CD4-positive, alpha-beta T cell (primary cell): ENCODE measurements around the gene CACNA1B. TPM values are rescaled to one million over a fixed set of nuclear protein-coding genes. Genes with fewer than 3 reads are reported as not detected.

Experiments used
- ATAC-seq: fragments of 200-7000 bp; cut with Tn5 transposase; one replicate; pipeline ENCODE4 v1.10.0; 2022; ENCODE audit warnings: mild to moderate bottlenecking; ENCODE audit not compliant: poor library complexity
- CTCF ChIA-PET: fragments of 350-600 bp; sonication (Branson Sonifier 250); formaldehyde crosslinking; loops from one replicate; lab custom pipeline; 2021; ENCODE audit warnings: antibody characterized with exemption, inconsistent platforms; lab: Charles Lee
- POLR2A ChIA-PET: fragments of 350-600 bp; sonication (Branson Sonifier 250); formaldehyde crosslinking; loops from one replicate; lab custom pipeline; 2021; ENCODE audit warnings: antibody characterized with exemption, inconsistent platforms; lab: Charles Lee
- DNase-seq, 14 experiments: peaks; one replicate each; pipeline ENCODE4 v3.0.0-alpha.2; 2013 to 2020; ENCODE audit warnings: mixed read lengths in 2 of 14
- H3K27ac ChIP-seq, 2 donors: one replicate each; pipeline versions ENCODE4 v1.5.1 to v1.7.0; 2013; ENCODE audit warnings: low read length in 2 of 2, low read depth in 1 of 2, mild to moderate bottlenecking in 1 of 2
- H3K27me3 ChIP-seq, 2 experiments: 1 replicate in 1 of 2; 2 replicates in 1 of 2; pipeline versions ENCODE4 v1.6.1 to v1.7.0; 2013; ENCODE audit warnings: low read length in 2 of 2, control low read depth in 1 of 2, mild to moderate bottlenecking in 1 of 2, moderate library complexity in 1 of 2; ENCODE audit not compliant: insufficient read depth in 2 of 2, control insufficient read depth in 1 of 2
- H3K36me3 ChIP-seq: one replicate; pipeline ENCODE4 v1.6.1; 2013; ENCODE audit warnings: low read length, control low read depth; ENCODE audit not compliant: insufficient read depth
- H3K4me1 ChIP-seq: one replicate; pipeline ENCODE4 v1.6.1; 2013; ENCODE audit warnings: low read length, control low read depth; ENCODE audit not compliant: insufficient read depth
- H3K4me3 ChIP-seq: one replicate; pipeline ENCODE4 v1.5.1; 2013; ENCODE audit warnings: mild to moderate bottlenecking, low read length, moderate library complexity
- H3K9me3 ChIP-seq, 2 experiments: 1 replicate in 1 of 2; 2 replicates in 1 of 2; pipeline versions ENCODE4 v1.6.1 to v1.7.0; 2013; ENCODE audit warnings: low read length in 2 of 2, mild to moderate bottlenecking in 2 of 2, control low read depth in 1 of 2, moderate library complexity in 1 of 2; ENCODE audit not compliant: control insufficient read depth in 1 of 2, insufficient read depth in 1 of 2
- H3K27ac Mint-ChIP-seq: one replicate; pipeline ENCODE4 v1.8.0; 2020; ENCODE audit warnings: mixed read lengths
- H3K27me3 Mint-ChIP-seq: one replicate; pipeline ENCODE4 v1.8.0; 2021; ENCODE audit warnings: mixed read lengths
- H3K36me3 Mint-ChIP-seq: one replicate; pipeline ENCODE4 v1.8.0; 2021; ENCODE audit warnings: low read depth, mixed read lengths
- H3K4me1 Mint-ChIP-seq: one replicate; pipeline ENCODE4 v1.8.0; 2021; ENCODE audit warnings: low read depth, mixed read lengths
- H3K4me3 Mint-ChIP-seq: one replicate; pipeline ENCODE4 v1.8.0; 2020; ENCODE audit warnings: mild to moderate bottlenecking, mixed read lengths
- H3K9me3 Mint-ChIP-seq: one replicate; pipeline ENCODE4 v1.8.0; 2020; ENCODE audit warnings: mixed read lengths
- intact Hi-C, 2 experiments: fragments of 100-400 bp; cut with DNase I in 1 of 2; cut with micrococcal nuclease in 1 of 2; formaldehyde crosslinking; loops; one replicate each; pipeline versions ENCODE4 v1.15.1 to v1.9.0; 2023 to 2025; cut with DNase I, micrococcal nuclease
- total RNA-seq, 174 experiments: library from RNA in 2 of 174; stranded (reverse) in 2 of 174; gene quantifications; one replicate each; pipeline ENCODE4 v1.2.3 and lab custom pipeline; 2021 to 2026
- TF ChIP-seq, protein P1 (sequence below): fragments of 200-600 bp; IDR thresholded peaks from one replicate; pipeline ENCODE4 v1.8.0; 2022; ENCODE audit warnings: antibody characterized with exemption, mild to moderate bottlenecking

CACNA1B gene
- total RNA-seq, 2 experiments from 2014 or later, result not detected

DNA sequence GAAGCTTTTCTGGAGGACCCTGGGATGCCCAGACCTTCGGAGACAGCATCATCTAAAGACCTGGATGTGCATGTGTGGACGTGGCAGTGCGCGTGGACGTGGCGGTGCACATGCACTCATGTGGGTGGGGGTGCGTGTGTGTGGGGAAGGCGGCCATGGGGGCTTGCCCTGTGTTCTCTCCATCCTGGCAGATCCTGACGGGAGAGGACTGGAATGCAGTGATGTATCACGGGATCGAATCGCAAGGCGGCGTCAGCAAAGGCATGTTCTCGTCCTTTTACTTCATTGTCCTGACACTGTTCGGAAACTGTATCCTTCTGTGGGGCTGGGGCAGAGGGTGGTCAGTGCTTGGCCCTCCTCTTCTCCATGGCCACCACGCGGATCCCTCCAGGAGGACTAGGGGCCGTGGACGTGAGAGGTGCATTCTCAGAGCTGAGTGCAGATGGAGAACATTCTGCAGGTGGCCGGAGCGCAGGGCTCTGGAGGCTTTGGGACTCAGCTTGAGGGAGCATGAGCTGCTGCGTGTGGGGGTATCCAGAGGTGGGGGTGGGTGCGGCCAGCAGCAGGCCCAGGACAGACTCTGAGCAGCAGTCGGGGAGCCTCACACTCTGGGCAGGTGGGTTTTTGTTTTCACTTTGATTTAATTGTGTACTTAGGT is 129.1 kb downstream of the CACNA1B start:
- no peaks in the 10 kb centered on the region for H3K36me3 Mint-ChIP-seq
- no peak for ATAC-seq

DNA sequence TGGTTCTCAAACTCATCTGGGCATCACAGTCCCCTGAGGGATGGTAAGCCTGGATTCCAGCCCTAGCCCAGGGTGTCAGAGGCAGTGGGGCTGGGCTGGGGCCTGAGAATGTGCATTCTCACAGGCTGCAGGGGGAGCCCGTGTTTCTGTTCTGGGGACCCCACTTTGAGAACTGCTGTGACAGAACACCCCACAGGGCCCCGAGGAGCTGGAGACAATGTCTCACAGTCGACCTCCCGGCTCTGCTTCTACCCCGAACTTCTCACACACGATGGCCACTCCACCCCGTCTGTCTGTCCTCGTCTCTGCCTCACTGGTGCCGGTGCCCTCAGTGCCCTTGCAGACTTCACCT is 130.0 kb downstream of the CACNA1B start:
- intact Hi-C loops, result no loop called here
- Mint-ChIP-seq H3K27me3 (peaks cover 9% of the 10 kb centered on the region), H3K9me3 (no peaks in the 10 kb centered on the region), H3K36me3 (no peaks in the 10 kb centered on the region), H3K4me3 (no peak overlapping the region), H3K4me1 (no peaks in the 10 kb centered on the region), H3K27ac (no peak overlapping the region)
- Histone ChIP-seq H3K27ac (no peak overlapping the region), H3K9me3 (no peaks in the 10 kb centered on the region), H3K4me1 (no peaks in the 10 kb centered on the region), H3K27me3 (no peaks in the 10 kb centered on the region), H3K4me3 (no peak overlapping the region), H3K36me3 (no peaks in the 10 kb centered on the region)
- POLR2A ChIA-PET, result no interaction called here
- DNase-seq (peak in 1 of 14 experiments; percentile 21), ATAC-seq (no peak)
- CTCF ChIA-PET, result no interaction called here
- TF ChIP-seq, protein P1, sequence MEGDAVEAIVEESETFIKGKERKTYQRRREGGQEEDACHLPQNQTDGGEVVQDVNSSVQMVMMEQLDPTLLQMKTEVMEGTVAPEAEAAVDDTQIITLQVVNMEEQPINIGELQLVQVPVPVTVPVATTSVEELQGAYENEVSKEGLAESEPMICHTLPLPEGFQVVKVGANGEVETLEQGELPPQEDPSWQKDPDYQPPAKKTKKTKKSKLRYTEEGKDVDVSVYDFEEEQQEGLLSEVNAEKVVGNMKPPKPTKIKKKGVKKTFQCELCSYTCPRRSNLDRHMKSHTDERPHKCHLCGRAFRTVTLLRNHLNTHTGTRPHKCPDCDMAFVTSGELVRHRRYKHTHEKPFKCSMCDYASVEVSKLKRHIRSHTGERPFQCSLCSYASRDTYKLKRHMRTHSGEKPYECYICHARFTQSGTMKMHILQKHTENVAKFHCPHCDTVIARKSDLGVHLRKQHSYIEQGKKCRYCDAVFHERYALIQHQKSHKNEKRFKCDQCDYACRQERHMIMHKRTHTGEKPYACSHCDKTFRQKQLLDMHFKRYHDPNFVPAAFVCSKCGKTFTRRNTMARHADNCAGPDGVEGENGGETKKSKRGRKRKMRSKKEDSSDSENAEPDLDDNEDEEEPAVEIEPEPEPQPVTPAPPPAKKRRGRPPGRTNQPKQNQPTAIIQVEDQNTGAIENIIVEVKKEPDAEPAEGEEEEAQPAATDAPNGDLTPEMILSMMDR, result no peak

More for the DNA sequence above, 129.1 kb downstream of the CACNA1B start:
- H3K27ac ChIP-seq, result no peak overlapping the region
- no peak overlapping the region for H3K4me3 ChIP-seq
- H3K27me3 Mint-ChIP-seq, result peaks cover 9% of the 10 kb centered on the region
- no peak for DNase-seq
- no peak overlapping the region for H3K4me3 Mint-ChIP-seq
- intact Hi-C loops, result no loop called here
- TF ChIP-seq, protein P1, result no peak
- no peaks in the 10 kb centered on the region for H3K27me3 ChIP-seq
- ChIA-PET POLR2A (no interaction called here), CTCF (no interaction called here)
- H3K9me3 Mint-ChIP-seq, result no peaks in the 10 kb centered on the region
- no peaks in the 10 kb centered on the region for H3K4me1 Mint-ChIP-seq
- no peaks in the 10 kb centered on the region for H3K9me3 ChIP-seq
- no peak overlapping the region for H3K27ac Mint-ChIP-seq
- H3K36me3 ChIP-seq, result no peaks in the 10 kb centered on the region
- no peaks in the 10 kb centered on the region for H3K4me1 ChIP-seq

DNA sequence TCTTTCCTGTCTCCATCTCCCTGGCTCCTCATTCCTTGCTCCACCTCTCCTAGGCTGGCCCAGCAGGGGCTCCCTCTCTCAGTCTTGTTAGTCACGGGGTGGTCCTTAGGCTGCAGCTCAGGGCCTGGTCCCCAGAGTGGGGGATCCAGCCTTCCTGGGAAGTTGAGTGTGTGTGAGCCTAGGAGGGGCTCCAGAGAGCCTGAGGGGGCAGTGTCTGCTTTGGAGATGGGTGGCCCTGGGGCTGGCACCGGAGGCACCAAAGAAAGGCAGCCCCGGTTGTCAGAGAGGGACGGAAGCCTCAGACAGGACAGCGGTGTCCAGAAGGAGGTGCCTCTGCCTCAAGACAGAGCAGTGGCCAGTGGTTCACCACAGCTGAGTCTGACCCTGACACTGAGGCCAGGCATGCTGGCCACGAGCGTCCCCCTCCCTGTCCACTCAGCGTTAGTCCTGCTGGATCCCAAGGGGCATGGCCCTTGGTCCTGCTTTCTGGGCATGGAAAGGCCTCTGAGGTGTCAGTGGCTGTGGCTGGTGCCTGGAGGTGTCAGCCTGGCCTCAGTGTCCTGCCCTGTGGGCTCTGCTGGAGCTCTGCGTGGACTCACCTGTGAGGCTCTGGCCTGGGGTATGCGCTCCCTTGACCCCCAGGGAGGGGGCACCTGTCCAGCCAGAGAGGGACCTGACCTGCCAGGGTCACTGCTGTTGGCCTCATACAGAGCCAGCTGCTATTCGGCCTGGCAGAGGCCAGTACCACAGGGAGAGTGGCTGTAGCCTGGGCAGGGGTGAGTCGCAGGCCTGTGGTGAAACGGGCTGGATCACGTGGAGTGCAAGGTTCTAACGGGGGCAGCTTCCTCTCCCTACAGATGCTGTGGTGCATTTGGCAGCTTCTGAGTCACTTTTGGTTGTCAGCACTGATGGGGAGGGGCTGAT is 130.6 kb downstream of the CACNA1B start:
- ATAC-seq (no peak), DNase-seq (peak in 2 of 14 experiments; percentile 5 to 25)
- intact Hi-C loops, result no loop called here
- Mint-ChIP-seq H3K27ac (no peak overlapping the region), H3K27me3 (peaks cover 9% of the 10 kb centered on the region), H3K9me3 (no peaks in the 10 kb centered on the region), H3K36me3 (no peaks in the 10 kb centered on the region), H3K4me1 (no peaks in the 10 kb centered on the region), H3K4me3 (no peak overlapping the region)
- no peaks in the 10 kb centered on the region for H3K9me3 ChIP-seq
- H3K4me3 ChIP-seq, result no peak overlapping the region
- no peaks in the 10 kb centered on the region for H3K4me1 ChIP-seq
- POLR2A ChIA-PET, result no interaction called here
- TF ChIP-seq, protein P1, result no peak
- CTCF ChIA-PET, result no interaction called here
- H3K36me3 ChIP-seq, result no peaks in the 10 kb centered on the region
- H3K27me3 ChIP-seq, result no peaks in the 10 kb centered on the region
- H3K27ac ChIP-seq, result no peak overlapping the region
